Activated CD4-positive, alpha-beta T cell treated with anti-CD3 and anti-CD28 coated beads for 24 hours (primary cell): ENCODE data around the gene MAD2L2.

Experiments used
- DNase-seq, 2 donors: peaks; one replicate each; pipeline ENCODE4 v3.0.0-alpha.2; 2020; ENCODE audit warnings: low read depth in 2 of 2

The MAD2L2 gene

GRCh38 chr1:11653101-11653860 lies 27.7 kb downstream of the MAD2L2 start:
- DNase-seq, result no peak

DNA sequence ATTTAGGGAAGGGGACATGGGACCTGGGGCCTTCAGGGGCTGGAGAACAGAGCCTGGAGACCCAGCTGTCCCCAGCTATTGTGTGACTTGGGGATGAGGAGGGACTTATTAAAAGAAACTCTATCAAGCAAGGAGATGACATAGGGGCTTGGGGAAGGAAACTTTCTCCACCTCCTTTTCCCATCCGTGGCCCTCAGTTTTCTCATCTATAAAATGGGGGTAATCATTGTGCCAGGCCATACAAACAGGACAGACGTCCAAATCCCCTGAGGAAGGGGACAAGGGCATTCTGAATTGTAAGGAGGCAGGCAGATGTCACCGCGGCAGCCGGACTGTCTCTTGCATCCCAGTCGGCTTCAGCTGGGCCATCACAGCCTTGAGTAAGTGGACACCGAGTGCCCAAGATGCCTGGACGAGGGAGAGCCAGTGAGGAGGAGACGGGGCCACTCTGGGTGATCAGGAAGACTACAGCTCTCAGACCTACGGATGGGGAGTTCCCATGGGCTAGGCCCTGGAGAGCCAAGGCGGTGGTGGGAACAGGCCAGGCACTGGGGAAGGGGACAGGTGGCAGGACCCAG lies 28.7 kb downstream of the MAD2L2 start:
- no peak for DNase-seq

- DNase-seq, result no peak
Observed at GRCh38 chr1:11651017-11651416, 29.9 kb downstream of the MAD2L2 start.

- peak; percentile 58 to 68 for DNase-seq
Observed at GRCh38 chr1:11650331-11650991, 30.5 kb downstream of the MAD2L2 start.

- no peak for DNase-seq
Observed at GRCh38 chr1:11649624-11650330, 31.2 kb downstream of the MAD2L2 start.

DNA sequence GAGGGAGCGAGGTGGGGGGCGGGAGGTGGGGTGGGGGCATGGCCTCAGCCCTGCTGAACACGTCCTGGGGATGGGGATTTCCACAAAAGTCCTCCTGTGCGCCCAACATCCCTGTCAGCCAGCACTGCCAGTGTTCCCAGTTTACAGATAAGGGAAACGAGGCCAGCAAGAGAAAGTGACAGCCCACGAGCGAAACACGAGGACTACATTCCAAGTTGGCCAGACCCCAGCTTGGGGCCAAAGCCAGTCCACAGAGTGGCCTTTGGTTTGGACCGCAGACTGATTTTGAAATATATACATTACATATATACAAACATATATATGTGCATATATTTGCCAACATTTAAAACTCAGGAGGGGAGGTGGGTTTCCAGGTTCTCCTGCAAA lies 31.7 kb downstream of the MAD2L2 start:
- no peak for DNase-seq

DNA sequence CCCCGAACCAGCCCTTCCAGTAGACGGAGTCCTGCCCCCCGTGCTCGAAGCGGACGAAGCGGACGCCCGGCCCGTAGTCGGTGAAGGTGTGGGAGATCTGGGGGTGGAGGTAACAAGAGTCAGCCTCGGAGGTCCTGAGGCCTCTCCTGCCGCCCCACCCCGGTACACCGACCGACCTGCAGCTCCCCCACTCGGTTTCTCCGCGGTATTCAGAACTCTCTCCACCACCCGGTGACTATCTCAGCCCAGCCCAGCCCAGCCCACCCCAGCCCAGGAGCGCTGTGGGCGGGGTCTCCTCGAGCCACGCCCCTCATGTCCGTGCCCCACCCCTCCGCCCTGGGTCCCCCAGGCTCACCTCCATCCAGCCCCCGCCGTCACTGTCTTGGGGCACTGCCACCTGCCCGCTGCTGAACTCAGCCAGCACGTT lies 32.2 kb downstream of the MAD2L2 start:
- DNase-seq, result peak in 1 of 2 donors; percentile 30

DNA sequence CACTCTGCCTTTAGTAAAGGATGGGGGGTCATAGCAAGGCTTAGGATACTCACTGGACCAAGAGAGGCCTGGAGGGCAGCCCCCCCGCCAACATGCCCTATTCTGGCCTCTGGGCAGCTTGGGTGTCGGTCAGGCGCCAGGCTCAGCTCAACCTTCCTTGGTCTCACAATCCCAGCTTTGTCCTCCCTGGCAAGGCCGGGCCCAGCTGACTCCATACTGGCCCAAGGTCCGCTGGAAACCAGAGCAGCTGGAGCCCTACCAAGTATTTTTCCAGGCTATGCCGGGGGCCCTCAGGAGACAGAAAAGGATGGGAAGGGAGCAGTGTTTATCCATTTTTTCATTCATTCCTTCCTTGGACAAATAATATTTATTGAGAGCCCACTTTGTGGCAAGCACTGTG lies 32.9 kb downstream of the MAD2L2 start:
- no peak for DNase-seq

DNA sequence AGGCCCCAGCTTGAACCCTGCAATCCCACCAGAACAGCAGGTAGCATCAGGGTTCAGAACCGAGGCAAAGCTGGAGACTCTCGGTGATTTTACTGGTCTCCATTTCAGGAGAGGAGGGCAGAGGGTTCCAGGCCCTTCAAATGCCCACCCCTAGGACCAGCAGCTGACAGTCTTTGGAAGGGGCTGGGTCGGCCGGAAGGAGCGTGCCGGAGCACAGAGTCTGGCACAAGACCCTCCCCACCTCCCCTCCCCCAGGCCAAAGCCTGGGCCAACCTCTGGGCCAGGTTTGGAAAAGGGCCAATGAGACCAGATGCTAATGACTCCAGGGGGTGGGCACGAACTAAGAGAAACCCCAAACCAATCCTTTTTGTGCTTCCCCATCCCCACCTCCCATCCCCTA lies 33.6 kb downstream of the MAD2L2 start:
- DNase-seq, result no peak

DNA sequence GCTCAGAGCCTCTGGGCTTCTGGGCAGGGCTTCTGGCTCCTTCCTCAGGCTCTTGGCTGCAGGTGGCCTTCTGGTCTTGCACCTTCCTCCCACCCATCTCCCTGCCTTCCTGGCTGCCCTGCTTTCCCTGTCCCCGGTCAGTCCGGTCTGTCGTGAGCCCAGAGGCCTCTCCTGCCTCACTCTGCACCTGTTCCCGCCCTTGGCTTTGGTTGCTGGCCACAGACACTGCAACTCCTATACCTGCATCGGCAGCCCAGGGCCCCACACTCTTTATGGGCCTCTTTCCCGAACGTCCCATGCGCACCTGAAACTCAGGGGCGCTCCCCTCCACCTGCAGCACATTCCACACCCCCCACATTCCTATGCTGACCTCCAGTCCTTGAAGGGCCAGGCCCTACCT lies 34.6 kb downstream of the MAD2L2 start:
- DNase-seq, result no peak

- peak; percentile 76 to 84 for DNase-seq
Observed at GRCh38 chr1:11645670-11646265, 35.2 kb downstream of the MAD2L2 start.

- no peak for DNase-seq
Observed at GRCh38 chr1:11645270-11645669, 35.7 kb downstream of the MAD2L2 start.

DNA sequence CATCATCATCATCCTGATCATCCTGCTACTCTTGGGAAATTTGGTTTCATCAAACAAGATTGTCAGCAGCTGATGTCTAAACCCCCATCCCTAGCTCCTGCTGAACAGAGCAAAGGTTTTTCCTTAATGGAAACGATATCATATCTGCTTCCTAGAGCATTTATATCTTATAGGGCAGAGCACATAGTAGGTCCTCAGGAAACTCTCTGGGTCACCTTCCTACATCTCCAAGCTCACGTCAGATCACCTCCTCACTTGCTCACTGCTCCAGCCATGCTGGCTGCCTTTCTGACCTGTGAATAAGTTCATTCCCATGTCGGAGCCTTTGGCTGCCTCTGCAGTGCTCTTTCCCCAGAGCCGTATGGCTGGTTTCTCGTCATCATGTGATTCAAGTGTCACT lies 37.2 kb downstream of the MAD2L2 start:
- no peak for DNase-seq

GRCh38 chr1:11642418-11643017 lies 38.4 kb downstream of the MAD2L2 start:
- peak; percentile 54 to 64 for DNase-seq

GRCh38 chr1:11641776-11642305 lies 39.1 kb downstream of the MAD2L2 start:
- no peak for DNase-seq

- no peak for DNase-seq
Observed at GRCh38 chr1:11640944-11641343, 40.0 kb downstream of the MAD2L2 start.

- no peak for DNase-seq
Observed at GRCh38 chr1:11640101-11640500, 40.8 kb downstream of the MAD2L2 start.

GRCh38 chr1:11639372-11639771 lies 41.6 kb downstream of the MAD2L2 start:
- no peak for DNase-seq

DNA sequence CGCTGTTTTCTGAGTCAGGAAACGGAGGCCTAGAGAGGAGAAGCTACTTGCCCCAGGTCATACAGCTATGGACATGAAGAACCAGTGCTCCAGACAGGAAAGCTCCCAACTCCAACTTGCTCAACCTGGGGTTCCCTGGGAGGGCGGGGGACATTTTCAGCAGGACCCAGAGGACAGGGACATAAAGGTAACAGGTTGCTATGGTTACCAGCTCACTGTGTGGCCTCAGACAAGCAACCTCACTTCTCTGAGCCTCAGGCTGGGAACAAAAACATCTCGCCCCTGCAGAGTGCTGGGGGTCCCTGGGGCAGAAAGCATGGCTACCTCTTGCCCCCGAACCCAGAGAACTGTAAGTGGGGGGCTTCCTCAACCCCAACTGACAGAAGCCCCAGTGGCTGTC lies 42.8 kb downstream of the MAD2L2 start:
- DNase-seq, result no peak

- no peak for DNase-seq
Observed at GRCh38 chr1:11634365-11635192, 46.4 kb downstream of the MAD2L2 start.
